Measurements from ENCODE around the gene ZNF771. TPM values are rescaled to one million over a fixed set of nuclear protein-coding genes. Genes with fewer than 3 reads are reported as not detected.

The ZNF771 gene
- total RNA-seq, 1 donor from 2014 or later, result 4.4 TPM

DNA sequence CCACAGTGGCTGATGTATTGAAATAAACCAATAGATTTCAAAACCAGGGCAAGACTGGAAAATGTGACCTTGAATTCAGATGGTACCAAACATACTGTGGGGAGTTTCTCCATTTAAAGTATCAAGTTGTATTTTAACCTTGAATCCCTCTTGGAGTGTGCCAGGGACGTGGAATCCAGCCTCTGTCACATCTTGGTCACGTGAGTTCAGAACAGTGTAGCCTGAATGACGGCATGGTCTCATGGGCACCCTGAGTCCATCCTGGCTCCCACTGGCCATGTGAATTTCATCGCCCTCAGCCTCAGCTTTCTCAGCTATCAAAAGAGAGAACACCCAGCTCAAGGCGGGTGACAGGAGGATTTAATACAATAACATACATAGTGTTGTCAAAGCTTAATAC, 6.8 kb downstream of the ZNF771 start:
- POLR2A ChIA-PET, result no interaction called here
- intact Hi-C loops (cut with micrococcal nuclease), result no loop called here
- peak overlapping the region; percentile 19 for H3K27ac Mint-ChIP-seq
- no peaks in the 10 kb centered on the region for H3K9me3 Mint-ChIP-seq
- no peaks in the 10 kb centered on the region for H3K27me3 Mint-ChIP-seq
- peaks cover 23% of the 10 kb centered on the region for H3K36me3 Mint-ChIP-seq (ENCODE audit: low read depth)
- H3K4me3 Mint-ChIP-seq, result no peak overlapping the region
- DNase-seq (no peak), ATAC-seq (ENCODE audit: low read depth) (no peak)
- CTCF ChIA-PET, result no interaction called here
- peaks cover 22% of the 10 kb centered on the region for H3K4me1 Mint-ChIP-seq
- TF ChIP-seq, protein P1, sequence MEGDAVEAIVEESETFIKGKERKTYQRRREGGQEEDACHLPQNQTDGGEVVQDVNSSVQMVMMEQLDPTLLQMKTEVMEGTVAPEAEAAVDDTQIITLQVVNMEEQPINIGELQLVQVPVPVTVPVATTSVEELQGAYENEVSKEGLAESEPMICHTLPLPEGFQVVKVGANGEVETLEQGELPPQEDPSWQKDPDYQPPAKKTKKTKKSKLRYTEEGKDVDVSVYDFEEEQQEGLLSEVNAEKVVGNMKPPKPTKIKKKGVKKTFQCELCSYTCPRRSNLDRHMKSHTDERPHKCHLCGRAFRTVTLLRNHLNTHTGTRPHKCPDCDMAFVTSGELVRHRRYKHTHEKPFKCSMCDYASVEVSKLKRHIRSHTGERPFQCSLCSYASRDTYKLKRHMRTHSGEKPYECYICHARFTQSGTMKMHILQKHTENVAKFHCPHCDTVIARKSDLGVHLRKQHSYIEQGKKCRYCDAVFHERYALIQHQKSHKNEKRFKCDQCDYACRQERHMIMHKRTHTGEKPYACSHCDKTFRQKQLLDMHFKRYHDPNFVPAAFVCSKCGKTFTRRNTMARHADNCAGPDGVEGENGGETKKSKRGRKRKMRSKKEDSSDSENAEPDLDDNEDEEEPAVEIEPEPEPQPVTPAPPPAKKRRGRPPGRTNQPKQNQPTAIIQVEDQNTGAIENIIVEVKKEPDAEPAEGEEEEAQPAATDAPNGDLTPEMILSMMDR (IDR thresholded peaks at IDR 0.05), result no peak

DNA sequence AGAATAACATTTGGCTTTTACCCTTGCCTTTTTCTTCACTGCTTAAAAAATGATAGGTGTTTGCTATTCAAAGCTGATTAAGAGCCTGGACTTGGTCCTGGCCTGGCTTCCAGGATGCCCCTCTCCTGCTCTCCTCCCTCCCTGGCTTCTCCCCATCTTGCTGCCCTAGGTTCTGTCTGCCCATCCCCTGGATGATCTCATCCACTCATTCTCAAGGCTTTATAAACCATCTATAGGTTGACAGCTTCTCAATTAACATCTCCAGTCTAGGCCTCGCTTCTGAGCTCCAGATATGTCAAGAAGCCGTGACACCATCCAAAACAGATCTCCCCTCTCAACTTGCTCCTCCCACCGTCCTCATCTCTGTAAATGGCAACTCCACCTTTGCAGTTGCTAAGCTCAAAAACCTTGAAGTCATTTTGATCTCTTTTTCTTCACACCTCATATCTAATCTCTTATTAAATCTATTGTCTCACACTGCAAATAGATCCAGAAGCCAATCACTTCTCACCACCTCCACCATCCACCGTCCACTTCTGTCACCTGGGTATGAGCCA, 8.7 kb downstream of the ZNF771 start:
- H3K4me3 Mint-ChIP-seq, result no peak overlapping the region
- intact Hi-C loops (cut with micrococcal nuclease), result loop anchor here (2.0 kb wide), 1 partner anchor 15 kb away; no protein-coding TSS in a partner anchor
- peaks cover 13% of the 10 kb centered on the region for H3K4me1 Mint-ChIP-seq
- CTCF ChIA-PET, result interaction anchor here (1.3 kb wide), 1 partner anchor 14 kb away, joined by 4 read pairs; the partner anchor contains the start of gene DCTPP1
- no peaks in the 10 kb centered on the region for H3K27me3 Mint-ChIP-seq
- no peak for ATAC-seq (ENCODE audit: low read depth)
- POLR2A ChIA-PET, result interaction anchor here (0.6 to 0.9 kb wide), 3 partner anchors 10 to 1453 kb away, joined by 3 to 6 read pairs (median 6); no protein-coding TSS in a partner anchor
- no peak for DNase-seq
- TF ChIP-seq, protein P1 (IDR thresholded peaks at IDR 0.05), result no peak
- H3K36me3 Mint-ChIP-seq (ENCODE audit: low read depth), result peaks cover 31% of the 10 kb centered on the region
- H3K9me3 Mint-ChIP-seq, result no peaks in the 10 kb centered on the region
- H3K27ac Mint-ChIP-seq, result no peak overlapping the region

DNA sequence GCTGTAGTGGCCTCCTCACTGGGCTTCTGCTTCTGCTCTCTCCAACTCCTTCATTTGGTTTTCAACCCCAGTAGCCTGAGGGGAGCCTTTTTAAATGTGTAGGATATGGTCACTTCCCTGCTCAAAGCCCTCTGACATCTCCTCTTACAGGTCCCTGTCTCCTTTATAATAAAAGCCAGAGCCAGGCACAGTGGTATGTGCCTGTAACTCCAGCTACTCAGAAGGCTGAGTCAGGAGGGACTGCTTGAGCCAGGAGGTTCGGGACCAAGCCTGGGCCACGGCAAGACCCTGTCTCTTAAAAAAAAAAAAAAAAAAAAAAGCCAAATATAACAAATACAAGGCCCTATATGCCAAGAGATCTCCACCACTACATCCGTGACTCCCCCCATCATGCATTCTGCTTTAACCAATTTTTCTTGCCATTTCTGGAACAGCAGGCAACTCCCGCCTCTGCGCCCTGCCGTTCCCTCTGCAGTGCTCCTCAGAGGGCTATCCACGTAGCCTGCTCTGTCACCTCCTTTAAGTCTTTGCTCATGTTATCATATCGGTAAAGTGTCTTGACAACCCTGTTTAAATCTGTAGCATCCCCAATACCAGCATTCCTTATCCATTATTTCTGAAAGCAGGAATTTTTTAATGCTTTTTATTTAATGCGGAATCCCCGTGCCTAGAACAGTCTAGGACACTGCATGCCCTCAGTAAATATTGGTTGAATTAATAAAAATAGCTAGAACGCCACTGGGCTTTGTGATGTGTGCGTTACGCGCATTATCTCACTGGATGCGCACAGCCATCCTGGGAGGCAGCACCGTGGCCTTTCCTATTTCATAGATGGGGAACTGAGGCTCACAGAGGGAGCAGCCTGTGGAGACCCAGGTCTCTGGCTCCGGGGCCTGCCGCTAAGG, 9.5 kb downstream of the ZNF771 start:
- DNase-seq, result no peak
- peaks cover 30% of the 10 kb centered on the region for H3K36me3 Mint-ChIP-seq (ENCODE audit: low read depth)
- ChIA-PET CTCF (interaction anchor here (1.3 to 3.3 kb wide), 4 partner anchors 8 to 21 kb away, joined by 4 to 22 read pairs (median 12); partner anchors contain the start of gene DCTPP1), POLR2A (interaction anchor here (0.7 to 3.0 kb wide), 35 partner anchors 9 to 609 kb away, joined by 3 to 51 read pairs (median 7); partner anchors contain the start of genes ALDOA, CD2BP2, CORO1A and DCTPP1)
- H3K27me3 Mint-ChIP-seq, result no peaks in the 10 kb centered on the region
- H3K27ac Mint-ChIP-seq, result peak overlapping the region; percentile 36
- intact Hi-C loops (cut with micrococcal nuclease), result loop anchor here (1.0 to 2.0 kb wide), 2 partner anchors 16 to 39 kb away; no protein-coding TSS in a partner anchor
- TF ChIP-seq, protein P1 (IDR thresholded peaks at IDR 0.05), result no peak
- peak overlapping the region; percentile 61 for H3K4me3 Mint-ChIP-seq
- H3K9me3 Mint-ChIP-seq, result no peaks in the 10 kb centered on the region
- peaks cover 13% of the 10 kb centered on the region for H3K4me1 Mint-ChIP-seq
- ATAC-seq (ENCODE audit: low read depth), result no peak

DNA sequence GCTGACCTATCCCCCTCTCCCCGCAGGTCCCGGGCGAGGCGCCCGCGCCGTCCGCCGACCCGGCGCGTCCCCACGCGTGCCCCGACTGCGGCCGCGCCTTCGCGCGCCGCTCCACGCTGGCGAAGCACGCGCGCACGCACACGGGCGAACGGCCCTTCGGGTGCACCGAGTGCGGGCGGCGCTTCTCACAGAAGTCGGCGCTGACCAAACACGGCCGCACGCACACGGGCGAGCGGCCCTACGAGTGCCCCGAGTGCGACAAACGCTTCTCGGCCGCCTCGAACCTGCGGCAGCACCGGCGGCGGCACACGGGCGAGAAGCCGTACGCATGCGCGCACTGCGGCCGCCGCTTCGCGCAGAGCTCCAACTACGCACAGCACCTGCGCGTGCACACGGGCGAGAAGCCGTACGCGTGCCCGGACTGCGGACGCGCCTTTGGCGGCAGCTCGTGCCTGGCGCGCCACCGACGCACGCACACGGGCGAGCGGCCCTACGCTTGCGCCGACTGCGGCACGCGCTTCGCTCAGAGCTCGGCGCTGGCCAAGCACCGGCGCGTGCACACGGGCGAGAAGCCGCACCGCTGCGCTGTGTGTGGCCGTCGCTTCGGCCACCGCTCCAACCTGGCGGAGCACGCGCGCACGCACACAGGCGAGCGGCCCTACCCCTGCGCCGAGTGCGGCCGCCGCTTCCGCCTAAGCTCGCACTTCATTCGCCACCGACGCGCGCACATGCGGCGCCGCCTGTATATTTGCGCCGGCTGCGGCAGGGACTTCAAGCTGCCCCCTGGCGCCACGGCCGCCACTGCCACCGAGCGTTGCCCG, 10.3 kb downstream of the ZNF771 start:
- TF ChIP-seq, protein P1 (IDR thresholded peaks at IDR 0.05), result no peak
- DNase-seq (peak; percentile 84), ATAC-seq (ENCODE audit: low read depth) (peak; percentile 86)
- Mint-ChIP-seq H3K36me3 (ENCODE audit: low read depth) (peaks cover 32% of the 10 kb centered on the region), H3K27ac (peak overlapping the region; percentile 69), H3K27me3 (no peaks in the 10 kb centered on the region), H3K4me3 (peak overlapping the region; percentile 71), H3K4me1 (peaks cover 12% of the 10 kb centered on the region), H3K9me3 (no peaks in the 10 kb centered on the region)
- intact Hi-C loops (cut with micrococcal nuclease), result loop anchor here (1.0 to 2.0 kb wide), 3 partner anchors 13 to 39 kb away; partner anchors contain the start of gene DCTPP1
- POLR2A ChIA-PET, result interaction anchor here (0.5 to 3.0 kb wide), 48 partner anchors 10 to 995 kb away, joined by 3 to 51 read pairs (median 6); partner anchors contain the start of genes ALDOA, CD2BP2, CORO1A and DCTPP1
- CTCF ChIA-PET, result interaction anchor here (0.8 to 3.3 kb wide), 8 partner anchors 8 to 211 kb away, joined by 3 to 22 read pairs (median 4); partner anchors contain the start of genes DCTPP1 and ITGAL

Data from activated B cell treated with CpG ODN at 0.5 μM for 24 hours (primary cell).